ENCODE results near the gene PLEKHB2.

DNA sequence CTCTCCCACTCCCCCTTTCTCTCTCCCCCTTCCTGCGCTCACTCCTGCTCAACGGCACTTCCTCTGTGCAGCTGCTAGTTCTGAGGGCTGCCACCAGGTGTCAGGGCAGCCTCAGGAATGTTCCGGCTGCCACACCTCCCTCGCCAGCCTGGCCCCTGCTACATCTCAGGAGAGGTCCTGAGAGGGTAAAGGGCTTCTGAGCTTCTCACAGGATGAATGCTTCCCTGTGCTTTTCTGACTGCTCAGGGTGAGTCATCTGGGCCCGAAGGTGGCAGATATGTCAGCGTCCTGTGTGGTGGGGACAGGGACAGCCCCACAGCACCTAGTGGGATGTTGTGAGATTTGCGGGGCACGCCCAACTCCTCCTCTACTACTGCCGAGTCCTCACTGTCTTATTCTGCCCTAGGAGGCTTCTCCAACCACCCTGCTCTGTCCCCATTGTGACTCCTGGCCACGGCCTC lies 49.0 kb downstream of the PLEKHB2 start:
- TF ChIP-seq POLR2A (IDR thresholded peaks at IDR 0.05) (no peak), POLR2AphosphoS5 (IDR thresholded peaks at IDR 0.05) (peak; percentile 51)
- TF ChIP-seq, protein P1, sequence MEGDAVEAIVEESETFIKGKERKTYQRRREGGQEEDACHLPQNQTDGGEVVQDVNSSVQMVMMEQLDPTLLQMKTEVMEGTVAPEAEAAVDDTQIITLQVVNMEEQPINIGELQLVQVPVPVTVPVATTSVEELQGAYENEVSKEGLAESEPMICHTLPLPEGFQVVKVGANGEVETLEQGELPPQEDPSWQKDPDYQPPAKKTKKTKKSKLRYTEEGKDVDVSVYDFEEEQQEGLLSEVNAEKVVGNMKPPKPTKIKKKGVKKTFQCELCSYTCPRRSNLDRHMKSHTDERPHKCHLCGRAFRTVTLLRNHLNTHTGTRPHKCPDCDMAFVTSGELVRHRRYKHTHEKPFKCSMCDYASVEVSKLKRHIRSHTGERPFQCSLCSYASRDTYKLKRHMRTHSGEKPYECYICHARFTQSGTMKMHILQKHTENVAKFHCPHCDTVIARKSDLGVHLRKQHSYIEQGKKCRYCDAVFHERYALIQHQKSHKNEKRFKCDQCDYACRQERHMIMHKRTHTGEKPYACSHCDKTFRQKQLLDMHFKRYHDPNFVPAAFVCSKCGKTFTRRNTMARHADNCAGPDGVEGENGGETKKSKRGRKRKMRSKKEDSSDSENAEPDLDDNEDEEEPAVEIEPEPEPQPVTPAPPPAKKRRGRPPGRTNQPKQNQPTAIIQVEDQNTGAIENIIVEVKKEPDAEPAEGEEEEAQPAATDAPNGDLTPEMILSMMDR (IDR thresholded peaks at IDR 0.05) = peak; percentile 57 to 87 (median 78)
